Skeletal muscle tissue (tissue), 4 donors: ENCODE results near the gene CTIF. TPM values are rescaled to one million over a fixed set of nuclear protein-coding genes. Genes with fewer than 3 reads are reported as not detected.
A peak's percentile ranks its signal among the peaks of the same experiment; 100 is the strongest.

Experiments used
- H3K27ac ChIP-seq: one replicate; pipeline ENCODE4 v1.7.0; 2013; ENCODE audit warnings: mild to moderate bottlenecking, low read depth, low read length, inconsistent platforms
- H3K27me3 ChIP-seq, 3 donors: one replicate each; pipeline ENCODE4 v1.7.0; 2013; ENCODE audit warnings: low read length in 3 of 3; ENCODE audit not compliant: control insufficient read depth in 3 of 3, insufficient read depth in 3 of 3
- H3K36me3 ChIP-seq, 3 donors: one replicate each; pipeline ENCODE4 v1.7.0; 2013; ENCODE audit warnings: low read length in 3 of 3; ENCODE audit not compliant: control insufficient read depth in 3 of 3, insufficient read depth in 3 of 3
- H3K4me1 ChIP-seq, 3 donors: one replicate each; pipeline ENCODE4 v1.7.0; 2013; ENCODE audit warnings: low read length in 3 of 3, mild to moderate bottlenecking in 3 of 3; ENCODE audit not compliant: control insufficient read depth in 3 of 3, insufficient read depth in 3 of 3
- H3K4me3 ChIP-seq, 3 donors: one replicate each; pipeline ENCODE4 v1.7.0; 2013; ENCODE audit warnings: low read length in 3 of 3
- H3K9ac ChIP-seq, 3 donors: one replicate each; pipeline ENCODE4 v1.7.0; 2013; ENCODE audit warnings: low read length in 3 of 3, mild to moderate bottlenecking in 3 of 3, moderate library complexity in 2 of 3, low read depth in 1 of 3
- H3K9me3 ChIP-seq, 3 donors: one replicate each; pipeline ENCODE4 v1.7.0; 2013; ENCODE audit warnings: low read length in 3 of 3; ENCODE audit not compliant: control insufficient read depth in 3 of 3
- total RNA-seq: library from RNA; depleted of rRNA; stranded (reverse); fragments of >200 nt; gene quantifications from one replicate; pipeline ENCODE4 v1.2.3, GENCODE V29; 2014
- donor health status: Osteomylitis.

Gene CTIF
- total RNA-seq, 1 donor from 2014 or later, result 16.7 TPM

DNA sequence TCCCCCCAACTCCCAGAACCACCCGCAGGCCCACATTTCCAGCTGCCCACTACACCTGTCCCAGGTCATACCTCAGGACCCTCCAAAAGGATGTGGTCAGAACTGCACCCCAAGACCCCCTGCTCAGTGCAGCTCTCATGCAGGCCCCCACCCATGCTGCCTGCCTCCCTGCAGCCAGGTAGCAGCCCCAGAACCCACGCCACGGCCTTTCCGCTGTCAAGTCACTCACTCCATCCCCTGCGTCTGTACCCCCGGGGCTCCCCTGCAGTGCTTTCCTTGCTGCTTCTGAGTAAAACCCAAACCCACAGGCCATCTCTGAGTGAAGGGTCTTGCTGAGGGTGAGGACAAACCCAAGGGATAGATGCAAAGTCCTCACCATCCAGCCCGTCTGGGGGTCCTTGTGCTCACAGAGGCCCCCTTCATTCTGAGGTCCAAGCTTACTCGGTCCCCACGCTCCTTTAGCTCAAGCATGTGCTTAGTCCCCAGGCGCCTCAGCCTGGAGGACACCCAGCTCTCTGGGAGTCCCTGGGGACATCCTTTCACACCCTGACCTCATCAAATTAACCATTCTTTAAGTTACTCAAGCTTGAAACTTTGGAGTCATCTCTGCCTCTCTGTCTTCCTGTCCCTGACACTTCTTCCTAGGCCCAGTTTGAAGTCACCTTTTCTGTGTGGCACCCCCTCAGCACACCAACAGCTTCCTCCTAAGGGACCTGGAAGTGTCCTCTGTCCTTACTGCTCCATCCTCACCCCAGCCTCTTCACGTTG lies 281.8 kb downstream of the CTIF start:
- no peak overlapping the region for H3K27ac ChIP-seq
- H3K9ac ChIP-seq, result no peak overlapping the region
- no peak overlapping the region for H3K4me3 ChIP-seq
- peaks cover 4 to 24% (median 23%) of the 10 kb centered on the region in 3 donors for H3K4me1 ChIP-seq
- H3K9me3 ChIP-seq, result no peaks in the 10 kb centered on the region
- no peaks in the 10 kb centered on the region for H3K27me3 ChIP-seq
- H3K36me3 ChIP-seq, result peaks cover 5 to 9% (median 8%) of the 10 kb centered on the region in 3 donors

DNA sequence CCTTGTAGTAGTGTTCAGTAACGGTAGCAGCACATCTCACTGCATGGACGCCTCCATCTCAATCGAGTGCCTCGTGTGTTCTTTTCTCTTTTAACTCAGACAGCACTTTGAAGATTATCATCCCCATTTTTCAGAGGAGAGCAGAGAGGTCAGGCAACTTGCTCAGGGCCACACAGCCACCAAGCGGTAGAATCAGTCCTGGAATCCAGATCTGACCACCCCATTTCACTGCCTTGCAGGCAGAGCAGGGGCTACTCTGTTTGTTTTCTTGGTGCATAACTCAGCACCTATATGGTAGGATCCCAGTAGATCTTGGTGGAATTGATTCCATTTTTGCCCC lies 282.4 kb downstream of the CTIF start:
- Histone ChIP-seq H3K4me3 (no peak overlapping the region), H3K9ac (no peak overlapping the region), H3K9me3 (no peaks in the 10 kb centered on the region), H3K27me3 (no peaks in the 10 kb centered on the region), H3K4me1 (peaks cover 9 to 20% (median 20%) of the 10 kb centered on the region in 3 donors), H3K27ac (no peak overlapping the region), H3K36me3 (peaks cover 5 to 9% (median 8%) of the 10 kb centered on the region in 3 donors)

DNA sequence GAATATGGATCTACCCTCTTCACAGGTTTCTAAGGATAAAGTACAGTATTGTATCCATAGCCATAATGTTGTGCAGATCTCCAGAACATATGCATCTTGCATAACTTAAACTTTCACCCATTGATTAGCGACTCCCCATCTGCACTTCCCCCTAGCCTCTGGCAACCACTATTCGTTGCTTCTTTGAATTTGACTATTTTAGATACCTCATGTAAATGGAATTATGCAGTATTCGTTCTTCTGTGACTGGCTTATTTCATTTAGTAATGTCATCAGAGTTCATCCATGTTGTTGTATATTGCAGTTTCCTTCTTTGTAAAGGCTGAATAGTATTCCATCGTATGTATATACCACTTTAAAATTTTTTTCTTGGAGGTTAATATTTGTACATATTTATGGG lies 283.0 kb downstream of the CTIF start:
- no peaks in the 10 kb centered on the region for H3K27me3 ChIP-seq
- no peaks in the 10 kb centered on the region for H3K9me3 ChIP-seq
- no peak overlapping the region for H3K4me3 ChIP-seq
- no peak overlapping the region for H3K27ac ChIP-seq
- H3K36me3 ChIP-seq, result peaks cover 5 to 9% (median 8%) of the 10 kb centered on the region in 3 donors
- peaks cover 13 to 25% (median 21%) of the 10 kb centered on the region in 3 donors for H3K4me1 ChIP-seq
- H3K9ac ChIP-seq, result no peak overlapping the region

DNA sequence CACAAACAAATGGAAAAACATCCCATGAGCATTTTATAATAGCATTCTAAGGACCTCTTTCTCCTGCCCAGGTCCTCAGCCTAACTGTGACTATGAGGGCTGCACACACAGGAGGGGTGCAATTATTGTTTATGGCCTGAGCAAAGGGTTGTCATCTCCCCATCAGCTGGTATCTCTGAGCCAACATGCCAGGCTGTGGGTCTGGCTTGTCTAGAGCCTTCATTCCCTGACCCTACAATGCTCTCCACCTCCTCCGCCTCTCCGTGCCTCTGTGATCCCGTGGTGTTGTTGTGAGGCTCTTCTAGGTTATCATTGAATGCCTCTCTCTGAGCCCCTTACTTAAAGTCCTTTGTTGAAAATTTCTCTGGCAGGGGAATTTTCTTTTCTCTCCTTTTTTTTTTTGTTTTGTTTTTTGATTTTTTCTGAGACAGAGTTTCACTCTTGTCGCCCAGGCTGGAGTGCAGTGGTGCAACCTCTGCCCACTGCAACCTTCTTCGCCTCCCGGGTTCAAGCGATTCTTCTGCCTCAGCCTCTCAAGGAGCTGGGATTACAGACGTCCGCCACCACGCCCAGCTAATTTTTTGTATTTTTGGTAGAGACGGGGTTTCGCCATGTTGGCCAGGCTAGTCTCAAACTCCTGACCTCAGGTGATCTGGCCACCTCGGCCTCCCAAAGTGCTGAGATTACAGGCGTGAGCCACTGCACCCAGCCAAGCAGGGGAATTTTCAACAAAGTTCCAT lies 285.6 kb downstream of the CTIF start:
- peaks cover 0 to 2% (median 0%) of the 10 kb centered on the region in 3 donors for H3K36me3 ChIP-seq
- no peaks in the 10 kb centered on the region for H3K9me3 ChIP-seq
- H3K4me3 ChIP-seq, result no peak overlapping the region
- H3K27ac ChIP-seq, result no peak overlapping the region
- peaks cover 33 to 46% (median 35%) of the 10 kb centered on the region in 3 donors for H3K4me1 ChIP-seq
- H3K27me3 ChIP-seq, result no peaks in the 10 kb centered on the region
- H3K9ac ChIP-seq, result no peak overlapping the region

DNA sequence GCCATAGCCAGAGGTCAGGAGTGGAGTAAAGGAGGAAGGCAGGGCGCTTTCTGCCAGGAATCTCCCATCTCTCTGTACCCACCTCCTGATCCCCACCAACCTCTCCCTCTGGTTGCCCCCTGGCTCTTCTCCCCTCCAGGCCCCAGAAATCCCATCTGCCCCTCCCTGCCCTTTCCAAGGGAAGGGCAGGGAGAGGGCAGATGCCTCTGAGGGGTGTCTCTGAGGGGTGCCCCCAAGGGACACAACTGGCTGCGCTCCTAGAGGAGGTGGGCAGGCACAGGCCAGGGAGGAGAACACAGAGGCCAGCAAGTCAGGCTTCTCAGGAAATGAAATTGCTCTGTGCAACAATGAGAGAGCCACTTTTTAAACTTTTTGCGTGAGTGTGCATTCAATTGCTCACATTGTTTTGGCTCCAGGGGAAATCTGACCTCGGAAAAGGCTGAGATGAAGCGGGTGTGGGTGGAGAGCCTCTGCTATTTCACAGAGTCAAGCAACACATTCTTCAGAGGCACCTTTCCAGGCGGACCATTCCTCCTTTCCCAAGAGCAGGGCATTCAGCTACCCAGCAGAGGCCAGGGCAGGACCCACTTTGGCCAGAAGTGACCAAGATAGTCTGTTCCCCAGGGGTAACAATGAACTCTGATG lies 286.4 kb downstream of the CTIF start:
- no peaks in the 10 kb centered on the region for H3K27me3 ChIP-seq
- H3K9ac ChIP-seq, result peak overlapping the region in 1 of 3 donors; percentile 1
- H3K4me3 ChIP-seq, result no peak overlapping the region
- H3K27ac ChIP-seq, result no peak overlapping the region
- H3K4me1 ChIP-seq, result peaks cover 33 to 42% (median 34%) of the 10 kb centered on the region in 3 donors
- peaks cover 0 to 2% (median 0%) of the 10 kb centered on the region in 3 donors for H3K36me3 ChIP-seq
- H3K9me3 ChIP-seq, result no peaks in the 10 kb centered on the region

DNA sequence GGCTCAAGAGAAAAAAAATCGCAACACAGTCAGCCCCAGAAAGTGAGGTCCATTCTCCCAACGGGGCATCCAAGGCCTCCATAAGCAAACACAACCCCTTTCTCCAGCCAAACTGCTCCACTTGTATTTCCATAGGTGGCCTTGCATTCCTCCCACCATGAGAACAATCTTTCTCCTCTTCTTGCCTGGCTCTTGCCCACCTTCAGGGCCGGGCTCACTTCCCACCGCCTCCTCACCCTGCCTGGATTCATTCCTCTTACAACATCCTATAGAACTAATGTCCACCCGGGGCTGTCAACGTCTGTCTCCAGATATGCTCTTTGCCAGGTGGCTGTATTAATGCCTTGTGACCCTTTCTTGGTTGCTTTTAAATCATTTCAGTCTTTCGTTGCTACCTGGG lies 287.4 kb downstream of the CTIF start:
- Histone ChIP-seq H3K9ac (no peak overlapping the region), H3K27me3 (no peaks in the 10 kb centered on the region), H3K4me3 (no peak overlapping the region), H3K4me1 (peaks cover 33 to 38% (median 34%) of the 10 kb centered on the region in 3 donors), H3K9me3 (no peaks in the 10 kb centered on the region), H3K27ac (no peak overlapping the region), H3K36me3 (no peaks in the 10 kb centered on the region)

DNA sequence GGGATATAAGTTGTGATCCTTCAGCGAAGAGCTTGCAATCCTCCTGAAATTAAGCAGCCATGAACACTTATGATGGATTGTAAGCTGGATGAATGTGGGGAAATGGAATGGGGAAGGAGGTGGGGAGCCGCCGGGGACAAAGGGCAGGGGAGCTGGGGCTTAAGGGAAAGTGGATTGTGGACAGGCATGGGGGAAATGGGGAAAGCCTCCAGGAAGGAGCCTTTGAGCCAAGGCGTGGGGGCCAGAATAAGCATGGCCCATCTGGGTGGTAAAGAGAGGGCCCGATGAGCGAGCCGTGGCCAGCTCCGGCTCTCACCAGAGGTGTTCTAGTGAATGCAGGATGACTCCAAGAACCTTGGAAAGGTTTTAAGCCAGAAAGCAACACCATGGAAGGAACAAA lies 288.0 kb downstream of the CTIF start:
- peaks cover 33 to 38% (median 34%) of the 10 kb centered on the region in 3 donors for H3K4me1 ChIP-seq
- H3K27ac ChIP-seq, result peak overlapping the region; percentile 43
- H3K36me3 ChIP-seq, result no peaks in the 10 kb centered on the region
- H3K4me3 ChIP-seq, result no peak overlapping the region
- no peaks in the 10 kb centered on the region for H3K9me3 ChIP-seq
- H3K9ac ChIP-seq, result no peak overlapping the region
- H3K27me3 ChIP-seq, result no peaks in the 10 kb centered on the region

DNA sequence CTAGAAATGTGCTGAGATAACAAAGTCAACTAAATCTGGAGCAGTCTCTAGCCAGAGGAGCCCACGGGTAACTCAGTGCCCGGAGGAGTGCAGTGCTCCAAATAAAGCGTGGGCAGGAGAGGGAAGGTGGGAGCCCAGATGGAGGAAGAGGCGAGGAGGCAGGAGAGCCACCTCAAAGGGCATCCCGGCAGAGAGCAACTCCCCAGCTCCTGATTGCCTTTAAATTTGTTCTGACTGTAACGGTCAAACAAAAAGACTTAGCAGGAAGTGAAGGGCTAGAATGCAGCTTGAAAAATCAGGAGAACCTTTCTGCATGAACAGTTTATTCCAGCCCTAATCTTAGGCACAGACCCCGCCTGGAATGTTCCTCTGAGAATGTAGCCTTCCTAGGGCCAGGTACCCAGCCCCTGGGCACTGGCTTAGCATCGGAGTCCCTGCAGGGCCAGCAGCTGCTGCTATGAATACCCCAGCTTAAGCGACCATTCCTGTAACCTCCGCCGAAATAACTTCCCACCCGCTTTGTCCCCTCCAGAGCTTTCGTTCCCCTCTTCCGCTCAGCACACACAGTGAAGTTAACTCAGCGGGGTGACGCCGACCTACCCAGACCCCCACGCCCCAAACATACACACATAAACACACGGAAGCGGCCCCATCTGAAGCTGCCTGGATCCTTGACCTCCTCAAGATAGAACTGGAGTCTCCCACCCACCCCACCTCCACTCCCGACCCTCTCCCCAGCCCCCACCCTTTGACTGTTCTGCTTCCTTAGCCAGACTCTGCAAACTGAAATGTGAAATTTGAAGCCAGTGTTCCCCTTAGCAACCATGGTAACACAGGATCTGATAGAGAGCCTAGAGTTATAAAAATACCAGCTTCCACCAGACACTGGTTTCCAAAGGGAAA lies 288.7 kb downstream of the CTIF start:
- H3K9me3 ChIP-seq, result no peaks in the 10 kb centered on the region
- peaks cover 34 to 42% (median 36%) of the 10 kb centered on the region in 3 donors for H3K4me1 ChIP-seq
- peak overlapping the region; percentile 52 to 60 (median 55) for H3K4me3 ChIP-seq
- no peaks in the 10 kb centered on the region for H3K36me3 ChIP-seq
- peak overlapping the region; percentile 23 to 69 (median 42) for H3K9ac ChIP-seq
- H3K27me3 ChIP-seq, result no peaks in the 10 kb centered on the region
- H3K27ac ChIP-seq, result peak overlapping the region; percentile 43

DNA sequence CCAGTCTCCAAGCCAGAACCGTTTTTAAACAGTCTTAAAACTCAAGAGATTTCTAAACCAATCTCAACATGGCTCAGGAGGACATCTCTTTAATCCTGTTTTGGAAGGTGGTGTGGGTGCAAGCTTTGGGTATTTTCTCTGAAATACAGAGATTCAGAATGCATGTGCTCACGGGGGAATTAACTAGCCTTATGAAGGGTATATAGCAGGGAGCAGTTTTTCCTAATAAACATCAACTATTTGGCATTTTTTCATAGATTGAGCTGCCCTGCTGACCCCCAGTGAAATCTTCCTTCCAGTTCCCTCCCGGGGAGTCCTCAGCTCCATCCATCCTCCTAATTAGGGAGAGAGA lies 289.3 kb downstream of the CTIF start:
- Histone ChIP-seq H3K27me3 (no peaks in the 10 kb centered on the region), H3K4me1 (peaks cover 34 to 48% (median 40%) of the 10 kb centered on the region in 3 donors), H3K9ac (peak overlapping the region in 2 of 3 donors; percentile 10 to 69), H3K9me3 (no peaks in the 10 kb centered on the region), H3K4me3 (peak overlapping the region in 1 of 3 donors; percentile 55), H3K36me3 (no peaks in the 10 kb centered on the region), H3K27ac (peak overlapping the region; percentile 16)
